Urinary bladder (tissue), 4 donors: ENCODE measurements around the gene UGGT1. TPM values are rescaled to one million over a fixed set of nuclear protein-coding genes. Genes with fewer than 3 reads are reported as not detected.
A peak's percentile ranks its signal among the peaks of the same experiment; 100 is the strongest.

Experiments used
- DNase-seq: peaks from one replicate; pipeline ENCODE4 v3.0.0-alpha.2; 2015; ENCODE audit errors: extremely low spot score
- H3K27ac ChIP-seq: one replicate; pipeline ENCODE4 v1.5.1; 2013; ENCODE audit warnings: low read depth, mild to moderate bottlenecking, moderate library complexity
- H3K36me3 ChIP-seq: one replicate; pipeline ENCODE4 v1.6.1; 2013; ENCODE audit warnings: mild to moderate bottlenecking, moderate library complexity; ENCODE audit not compliant: insufficient read depth
- H3K4me1 ChIP-seq: one replicate; pipeline ENCODE4 v1.6.1; 2013; ENCODE audit warnings: mild to moderate bottlenecking, moderate library complexity; ENCODE audit not compliant: insufficient read depth
- H3K4me3 ChIP-seq: one replicate; pipeline ENCODE4 v1.5.1; 2013; ENCODE audit warnings: low read depth, low read length
- WGBS: extraction: QIAGEN DNeasy Blood & Tissue Kit; methylation state at CpG from one replicate; pipeline ENCODE4 v1.1.7; 2013; 5-methylcytosine and 5-hydroxymethylcytosine counted together
- polyA plus RNA-seq: library from polyadenylated mRNA; stranded (reverse); fragments of 200-250 nt; gene quantifications from one replicate; pipeline ENCODE4 v1.2.3, GENCODE V29; 2013
- small RNA-seq: library from RNA; depleted of rRNA; stranded (forward); fragments of <200 nt; gene quantifications from one replicate; pipeline ENCODE3, GENCODE V24; 2014
- total RNA-seq: library from RNA; depleted of rRNA; stranded (reverse); fragments of >200 nt; gene quantifications from one replicate; pipeline ENCODE4 v1.2.3, GENCODE V29; 2014
- donor health status: healthy with polysubstance abuse.
- donor health status: healthy.

Gene UGGT1
- total and polyA plus RNA-seq, 2 donors: 11.4 to 38.5 TPM

GRCh38 chr2:128228894-128229293 is 137.9 kb downstream of the UGGT1 start:
- Histone ChIP-seq H3K4me1 (no peaks in the 10 kb centered on the region), H3K4me3 (no peak overlapping the region), H3K27ac (no peak overlapping the region), H3K36me3 (no peaks in the 10 kb centered on the region)
- no peak for DNase-seq

DNA sequence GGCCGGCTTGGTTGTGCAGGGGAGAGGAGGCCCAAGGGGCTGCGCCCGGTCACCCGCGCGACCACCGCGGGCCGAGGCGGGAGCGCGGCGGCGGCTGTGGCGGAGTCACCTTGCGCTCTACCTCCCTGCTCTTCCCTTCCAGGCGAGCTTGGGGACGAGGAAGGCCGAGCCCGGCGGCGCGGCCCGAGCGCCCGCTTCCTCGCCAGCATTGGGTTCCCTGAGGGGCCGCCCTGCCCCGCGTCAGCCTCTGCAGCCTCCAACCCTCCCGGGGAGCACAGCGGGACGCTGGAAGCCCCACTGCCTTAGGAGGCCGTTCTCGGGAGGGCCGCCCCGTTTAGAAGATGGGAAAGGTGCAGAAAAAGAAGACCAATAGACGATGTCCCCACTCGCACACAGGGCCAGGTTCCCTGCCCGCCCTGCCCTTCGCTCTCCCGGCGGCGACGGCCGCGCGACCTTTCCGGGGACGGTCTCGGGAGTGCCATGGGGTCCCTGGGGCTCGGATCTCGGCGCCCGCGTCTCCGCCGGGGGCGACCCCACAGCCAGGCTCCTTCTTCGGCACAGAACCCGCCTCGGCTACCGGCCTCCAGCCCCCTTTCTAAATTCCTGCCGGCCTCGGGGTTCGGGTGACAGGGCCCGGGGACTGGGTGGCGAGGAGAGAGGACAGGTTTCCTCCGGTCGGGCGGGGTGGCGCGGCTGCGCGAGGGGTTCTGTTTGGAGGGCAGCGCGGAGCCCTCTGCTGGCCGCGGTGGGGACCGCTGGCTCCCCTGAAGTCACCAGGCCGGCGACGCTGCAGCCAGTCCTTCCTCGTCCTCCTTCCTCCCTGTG is 142.2 kb downstream of the UGGT1 start:
- Histone ChIP-seq H3K36me3 (no peaks in the 10 kb centered on the region), H3K27ac (peak overlapping the region; percentile 59)
- under 1% methylated on average over 84 of the region's 84 CpGs for WGBS

DNA sequence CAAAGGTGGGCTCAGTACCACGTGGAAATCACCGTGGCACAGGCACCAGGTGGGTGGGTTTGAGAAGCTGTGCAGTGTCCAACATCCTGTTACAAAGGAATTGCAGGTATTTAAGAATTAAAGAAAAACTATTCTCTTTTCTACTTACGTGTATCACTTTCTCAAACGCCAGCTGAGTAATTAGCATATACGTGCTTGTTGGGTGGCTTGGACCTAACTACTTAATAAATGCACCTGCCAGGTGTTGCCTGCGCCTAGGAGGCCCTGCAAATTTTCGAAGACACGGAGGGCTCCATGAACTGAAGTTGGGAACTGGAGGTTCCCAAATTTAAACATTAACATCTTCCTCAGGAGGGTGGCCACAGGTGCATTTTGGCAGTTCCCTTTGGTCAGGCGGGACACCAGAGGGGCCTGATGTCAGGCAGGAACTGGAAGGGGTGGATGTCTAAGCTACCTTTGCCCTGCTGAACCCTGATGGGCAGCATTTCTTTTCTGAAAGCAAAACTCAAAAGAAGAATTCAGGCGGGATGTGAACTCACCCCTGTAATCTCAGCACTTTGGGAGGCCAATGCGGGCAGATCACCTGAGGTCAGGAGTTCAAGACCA is 142.9 kb downstream of the UGGT1 start:
- no peak overlapping the region for H3K27ac ChIP-seq
- no peaks in the 10 kb centered on the region for H3K36me3 ChIP-seq
- H3K4me3 ChIP-seq: no peak overlapping the region
- no peak for DNase-seq
- 53% methylated on average over 11 of the region's 11 CpGs for WGBS
- no peaks in the 10 kb centered on the region for H3K4me1 ChIP-seq

More for the DNA sequence above, 142.2 kb downstream of the UGGT1 start:
- no peak for DNase-seq
- H3K4me3 ChIP-seq: peak overlapping the region; percentile 56
- no peaks in the 10 kb centered on the region for H3K4me1 ChIP-seq

GRCh38 chr2:128234613-128235012 is 143.6 kb downstream of the UGGT1 start:
- WGBS: 93% methylated on average over 5 of the region's 5 CpGs

DNA sequence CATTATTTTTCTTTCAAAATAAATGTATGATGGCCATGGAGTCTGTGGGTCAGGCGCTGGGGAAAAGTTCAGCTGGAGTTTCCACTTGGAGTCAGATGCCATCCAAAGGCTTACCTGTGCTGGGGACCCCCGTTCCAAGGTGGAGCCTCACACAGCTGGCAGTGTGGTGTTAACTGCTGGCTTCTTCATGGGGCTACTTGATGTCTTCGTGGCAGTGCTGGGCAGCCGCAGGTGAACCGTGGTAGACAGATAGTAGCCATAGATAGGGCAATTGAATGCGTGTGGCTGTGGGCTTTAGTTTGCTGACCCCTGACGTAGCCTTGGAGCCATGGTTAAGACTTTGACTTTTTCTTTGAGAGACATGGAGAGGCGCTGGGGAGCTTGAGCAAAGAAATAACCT is 144.6 kb downstream of the UGGT1 start:
- no peak for DNase-seq
- H3K4me1 ChIP-seq: no peaks in the 10 kb centered on the region
- H3K4me3 ChIP-seq: no peak overlapping the region
- no peaks in the 10 kb centered on the region for H3K36me3 ChIP-seq
- no peak overlapping the region for H3K27ac ChIP-seq
- 96% methylated on average over 8 of the region's 8 CpGs for WGBS

More at GRCh38 chr2:128234613-128235012, 143.6 kb downstream of the UGGT1 start:
- DNase-seq: no peak
- no peak overlapping the region for H3K27ac ChIP-seq
- H3K4me3 ChIP-seq: no peak overlapping the region
- no peaks in the 10 kb centered on the region for H3K36me3 ChIP-seq
- no peaks in the 10 kb centered on the region for H3K4me1 ChIP-seq

GRCh38 chr2:128236491-128237035 is 145.6 kb downstream of the UGGT1 start:
- Histone ChIP-seq H3K27ac (no peak overlapping the region), H3K4me1 (no peaks in the 10 kb centered on the region), H3K4me3 (no peak overlapping the region), H3K36me3 (no peaks in the 10 kb centered on the region)
- no peak for DNase-seq
- 74% methylated on average over 8 of the region's 8 CpGs for WGBS

- no peaks in the 10 kb centered on the region for H3K4me1 ChIP-seq
- no peak overlapping the region for H3K27ac ChIP-seq
- H3K36me3 ChIP-seq: no peaks in the 10 kb centered on the region
- DNase-seq: no peak
- WGBS: 47% methylated on average over 2 of the region's 2 CpGs
- H3K4me3 ChIP-seq: no peak overlapping the region
Measured at GRCh38 chr2:128237081-128237534, 146.1 kb downstream of the UGGT1 start.

GRCh38 chr2:128237911-128238697 is 147.1 kb downstream of the UGGT1 start:
- H3K4me3 ChIP-seq: no peak overlapping the region
- H3K4me1 ChIP-seq: no peaks in the 10 kb centered on the region
- DNase-seq: no peak
- 89% methylated on average over 8 of the region's 8 CpGs for WGBS
- no peak overlapping the region for H3K27ac ChIP-seq
- no peaks in the 10 kb centered on the region for H3K36me3 ChIP-seq

- Histone ChIP-seq H3K36me3 (no peaks in the 10 kb centered on the region), H3K27ac (no peak overlapping the region), H3K4me1 (no peaks in the 10 kb centered on the region), H3K4me3 (no peak overlapping the region)
- WGBS: 81% methylated on average over 3 of the region's 3 CpGs
- DNase-seq: no peak
Measured at GRCh38 chr2:128241896-128242295, 150.9 kb downstream of the UGGT1 start.

Small RNA genes within 50 kb of the gene (small RNA-seq; reads per million reads assigned to genes)
- gene AC108059.2 (not detected), gene AC108059.3 (not detected), gene DYNLT3P2 (not detected), gene RF00019 (not detected)

Other genes starting within 250 kb of the UGGT1 start
- 20.5 TPM for gene POLR2D, start 233.0 kb upstream of the UGGT1 start, total RNA-seq
- gene POLR2D, start 233.0 kb upstream of the UGGT1 start, polyA plus RNA-seq: 12.5 TPM
- gene AMMECR1L, start 205.2 kb upstream of the UGGT1 start, total RNA-seq: 13.2 TPM
- gene AMMECR1L, start 205.2 kb upstream of the UGGT1 start, polyA plus RNA-seq: 12.2 TPM
- gene SAP130, start 63.1 kb upstream of the UGGT1 start, total RNA-seq: 5.5 TPM
- 13.0 TPM for gene SAP130, start 63.1 kb upstream of the UGGT1 start, polyA plus RNA-seq
- gene HS6ST1, start 227.7 kb downstream of the UGGT1 start, total RNA-seq: 16.9 TPM
- gene HS6ST1, start 227.7 kb downstream of the UGGT1 start, polyA plus RNA-seq: 40.0 TPM